RPMI7951 (cell line): ENCODE data around the gene SLC22A7. TPM values are rescaled to one million over a fixed set of nuclear protein-coding genes. Genes with fewer than 3 reads are reported as not detected.
A peak's percentile ranks its signal among the peaks of the same experiment; 100 is the strongest.

Source experiments
- DNase-seq: peaks from one replicate; pipeline ENCODE4 v3.0.0-alpha.2; 2012; ENCODE audit warnings: low read depth
- total RNA-seq: library from RNA; depleted of rRNA; stranded (reverse); fragments of >200 nt; shearing (Covaris generic); gene quantifications from 2 replicates; pipeline ENCODE4 v1.2.3, GENCODE V29; 2014; rRNA removed

The SLC22A7 gene
- total RNA-seq, result not detected in 2 replicates

DNA sequence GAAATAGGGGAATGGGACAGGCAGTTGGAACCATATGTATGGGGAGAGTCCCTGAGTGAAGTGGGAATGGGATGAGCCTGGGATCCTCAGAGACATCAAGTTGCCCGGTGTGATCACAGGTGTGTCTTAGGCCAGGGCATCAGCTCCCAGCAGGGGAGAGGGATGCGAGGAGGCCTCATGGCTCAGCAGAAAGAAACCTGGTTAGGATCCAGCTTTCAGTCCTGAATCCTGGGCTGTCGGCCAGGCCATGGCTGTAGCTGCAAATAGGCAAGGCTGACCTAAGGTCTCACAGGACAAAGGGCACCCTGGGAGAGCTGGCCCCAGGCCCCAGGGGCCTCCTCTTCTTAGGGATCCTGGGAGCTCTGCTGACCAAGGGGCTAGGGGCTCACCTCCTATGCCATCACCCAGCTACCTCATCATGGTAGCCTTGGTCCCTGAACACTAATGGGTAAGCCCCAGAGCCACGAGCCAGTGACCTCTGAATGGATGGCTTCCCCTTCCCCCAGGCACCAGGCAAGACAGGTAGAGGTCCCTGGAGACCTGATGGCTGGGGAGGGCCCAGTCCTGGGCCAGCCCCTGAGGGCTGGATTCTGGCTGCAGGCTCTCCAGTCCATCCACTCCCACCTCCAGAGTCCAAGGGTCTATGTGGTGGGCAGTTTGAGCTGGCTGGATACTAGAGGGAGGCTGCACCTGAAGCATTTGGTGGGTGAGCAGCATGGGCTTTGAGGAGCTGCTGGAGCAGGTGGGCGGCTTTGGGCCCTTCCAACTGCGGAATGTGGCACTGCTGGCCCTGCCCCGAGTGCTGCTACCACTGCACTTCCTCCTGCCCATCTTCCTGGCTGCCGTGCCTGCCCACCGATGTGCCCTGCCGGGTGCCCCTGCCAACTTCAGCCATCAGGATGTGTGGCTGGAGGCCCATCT lies at the start of gene SLC22A7:
SLC22A7 (plus strand) TSS at position 617 of the 921 bp plus-strand sequence; CDS start at position 716, 99 bp downstream.
- no peak for DNase-seq

- DNase-seq, result no peak
Observed at GRCh38 chr6:43248791-43249190, 49.3 kb upstream of the SLC22A7 start.

- no peak for DNase-seq
Observed at GRCh38 chr6:43250992-43251373, 47.1 kb upstream of the SLC22A7 start.

DNA sequence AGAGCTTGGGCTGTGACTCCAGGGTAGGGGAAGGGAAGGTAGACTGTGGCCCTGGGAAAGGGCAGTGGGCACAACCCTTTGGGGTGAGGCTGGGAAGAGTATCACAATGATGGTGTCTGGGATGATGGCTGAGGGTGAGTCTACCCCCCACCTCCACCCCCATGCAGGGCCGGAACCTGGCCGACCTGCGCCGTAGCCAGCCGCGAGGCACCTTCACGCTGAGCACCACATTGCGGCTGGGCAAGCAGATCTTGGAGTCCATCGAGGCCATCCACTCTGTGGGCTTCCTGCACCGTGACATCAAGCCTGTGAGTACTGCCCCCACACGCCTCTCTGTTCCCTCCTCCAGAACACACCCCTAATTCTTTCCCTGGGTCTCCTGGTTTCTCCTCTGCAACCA lies 44.7 kb upstream of the SLC22A7 start:
- DNase-seq, result no peak

DNA sequence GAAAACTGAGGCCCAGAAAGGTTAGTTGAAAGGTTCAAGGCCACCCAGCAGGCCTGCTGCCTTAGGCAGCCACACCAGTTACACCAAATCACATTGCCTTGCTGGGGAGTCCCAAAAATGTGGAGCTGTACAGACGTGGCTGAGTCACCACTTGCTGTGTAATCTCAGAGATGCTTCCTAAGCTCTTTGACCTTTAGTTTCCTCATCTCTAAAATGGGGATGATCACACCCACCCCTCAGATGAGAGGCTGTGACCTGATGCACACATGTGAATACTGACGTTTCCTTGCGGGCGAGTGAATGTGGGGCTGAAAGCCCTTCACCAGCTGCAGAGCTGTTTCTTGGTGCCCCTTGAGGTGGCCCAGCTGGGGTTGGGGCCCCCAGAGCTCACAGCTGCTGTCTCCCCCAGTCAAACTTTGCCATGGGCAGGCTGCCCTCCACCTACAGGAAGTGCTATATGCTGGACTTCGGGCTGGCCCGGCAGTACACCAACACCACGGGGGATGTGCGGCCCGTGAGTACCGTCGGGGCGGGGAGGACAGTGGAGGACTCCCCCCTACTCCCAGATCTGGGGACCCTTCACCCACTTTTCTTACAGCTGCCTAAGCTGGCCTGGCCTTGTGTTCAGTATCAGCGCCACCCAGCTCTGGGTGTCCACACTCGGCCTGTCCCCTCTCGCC lies 43.8 kb upstream of the SLC22A7 start:
- no peak for DNase-seq

DNA sequence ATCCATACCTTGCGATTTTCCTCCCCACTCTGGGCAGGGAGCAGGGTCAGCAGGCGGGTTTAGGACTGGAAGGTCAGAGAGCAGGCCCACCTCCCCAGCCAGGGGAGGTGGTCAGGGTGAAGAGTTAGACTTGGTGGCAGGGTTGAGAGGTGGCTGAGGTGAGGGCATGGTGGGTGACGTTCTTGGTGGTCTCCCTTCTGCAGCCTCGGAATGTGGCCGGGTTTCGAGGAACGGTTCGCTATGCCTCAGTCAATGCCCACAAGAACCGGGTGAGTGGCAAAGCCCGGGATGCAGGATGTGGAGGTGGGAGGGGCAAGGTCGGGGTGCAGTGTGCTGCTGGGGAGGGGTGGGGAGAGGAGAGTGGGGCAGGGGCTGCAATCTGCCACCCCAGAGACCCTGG lies 43.2 kb upstream of the SLC22A7 start:
- no peak for DNase-seq

DNA sequence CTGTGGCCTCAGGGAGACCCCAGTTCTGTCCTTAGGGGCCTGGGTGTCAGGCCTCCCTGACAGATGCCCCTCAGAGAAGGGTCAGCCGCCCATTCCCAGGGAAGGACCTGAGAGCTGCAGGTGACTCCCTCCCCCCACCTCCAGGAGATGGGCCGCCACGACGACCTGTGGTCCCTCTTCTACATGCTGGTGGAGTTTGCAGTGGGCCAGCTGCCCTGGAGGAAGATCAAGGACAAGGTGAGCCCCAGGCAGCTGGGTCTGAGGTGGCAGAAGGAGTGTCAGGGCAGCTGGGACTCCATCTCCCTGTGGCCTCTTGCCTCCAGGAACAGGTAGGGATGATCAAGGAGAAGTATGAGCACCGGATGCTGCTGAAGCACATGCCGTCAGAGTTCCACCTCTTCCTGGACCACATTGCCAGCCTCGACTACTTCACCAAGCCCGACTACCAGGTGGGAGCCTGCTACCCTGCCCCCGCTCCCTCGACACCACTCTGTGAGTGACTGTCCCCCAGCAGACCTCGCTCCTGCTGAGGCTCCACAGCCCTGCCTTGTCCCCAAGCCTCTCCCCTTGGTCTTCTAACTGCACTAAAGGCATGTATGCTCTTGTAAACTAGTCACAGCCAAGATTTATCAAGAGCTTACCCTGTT lies 42.5 kb upstream of the SLC22A7 start:
- no peak for DNase-seq

- DNase-seq, result no peak
Observed at GRCh38 chr6:43256670-43257366, 41.2 kb upstream of the SLC22A7 start.

- DNase-seq, result no peak
Observed at GRCh38 chr6:43257367-43258145, 40.5 kb upstream of the SLC22A7 start.

GRCh38 chr6:43258180-43258579 lies 39.9 kb upstream of the SLC22A7 start:
- DNase-seq, result no peak

- DNase-seq, result no peak
Observed at GRCh38 chr6:43258807-43259686, 39.0 kb upstream of the SLC22A7 start.

DNA sequence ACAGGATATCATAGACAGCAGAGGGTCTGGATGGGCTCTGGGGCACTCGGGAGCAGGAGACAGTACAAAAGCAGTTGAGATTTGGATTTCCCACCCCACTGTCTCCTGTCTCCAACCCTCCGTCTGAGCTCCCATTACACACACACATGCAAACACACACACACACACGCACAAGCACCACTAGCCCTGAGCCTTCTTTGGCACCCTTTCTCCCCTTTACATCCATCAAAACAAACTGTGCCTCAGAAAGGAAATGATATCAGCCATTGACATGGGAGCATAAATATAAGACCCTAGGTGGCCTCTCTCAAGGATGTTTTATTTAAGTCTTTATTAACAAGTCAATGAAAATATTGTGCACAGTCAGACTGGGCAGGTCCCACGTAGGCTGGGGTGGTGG lies 37.3 kb upstream of the SLC22A7 start:
- no peak for DNase-seq

DNA sequence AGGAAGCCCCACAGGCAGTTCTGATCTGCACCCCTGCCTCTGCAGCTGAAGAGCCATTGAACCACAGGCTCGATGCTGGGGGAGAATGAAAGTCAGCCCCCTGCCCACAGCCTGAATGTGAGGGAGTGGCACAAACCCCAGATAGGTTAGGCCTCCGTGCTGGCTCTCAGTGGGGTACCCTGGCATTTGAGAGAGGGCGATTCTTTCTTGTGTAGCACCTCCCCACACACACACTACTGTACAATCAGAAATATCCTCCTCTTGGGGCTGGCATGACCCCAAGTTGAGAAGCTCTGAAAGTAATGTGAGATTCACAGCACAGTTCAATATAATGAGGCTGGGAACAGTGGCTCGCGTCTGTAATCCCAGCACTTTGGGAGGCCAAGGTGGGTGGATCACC lies 36.9 kb upstream of the SLC22A7 start:
- no peak for DNase-seq

GRCh38 chr6:43262000-43262779 lies 35.9 kb upstream of the SLC22A7 start:
- DNase-seq, result no peak

- DNase-seq, result no peak
Observed at GRCh38 chr6:43262780-43263313, 35.2 kb upstream of the SLC22A7 start.

DNA sequence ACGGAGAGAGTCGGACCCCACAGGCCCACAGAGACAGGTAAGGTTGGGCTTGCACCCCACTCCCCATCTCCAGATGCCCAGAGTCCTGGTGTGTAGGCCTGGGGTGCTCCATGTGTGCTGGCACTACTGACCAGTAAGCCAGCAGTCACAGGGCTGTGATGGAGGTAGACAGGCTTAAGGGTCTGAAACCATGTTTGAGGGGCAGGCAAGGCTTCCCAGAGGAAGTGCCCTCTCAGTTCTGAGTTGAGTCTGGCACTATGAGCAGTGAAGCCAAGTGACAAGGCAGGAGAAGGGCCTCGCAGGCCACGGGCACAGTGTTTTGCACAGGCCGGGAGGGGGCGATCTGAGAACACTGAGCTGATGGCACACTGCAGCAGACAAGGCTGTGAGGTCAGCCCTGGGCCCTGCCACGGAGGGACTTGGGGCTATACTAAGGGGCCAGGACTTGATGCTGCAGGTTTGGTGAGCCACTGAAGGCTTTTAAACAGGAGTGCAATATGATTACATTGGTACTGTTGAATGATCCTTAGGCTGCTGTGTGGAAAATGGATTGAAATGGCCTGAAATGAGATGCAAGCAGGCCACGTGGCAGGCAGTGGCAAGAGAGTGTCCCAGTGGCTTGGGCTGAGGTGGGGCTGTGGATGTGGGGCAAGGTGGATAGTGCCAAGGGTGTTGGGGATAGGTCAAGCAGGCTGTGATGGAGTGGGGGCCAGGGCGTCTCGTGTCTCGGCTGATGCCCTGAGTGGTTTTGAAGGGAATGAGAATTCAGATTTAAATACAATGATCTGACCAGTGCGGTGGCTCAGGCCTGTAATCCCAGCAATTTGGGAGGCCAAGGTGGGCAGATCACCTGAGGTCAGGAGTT lies 34.5 kb upstream of the SLC22A7 start:
- DNase-seq, result peak; percentile 58

DNA sequence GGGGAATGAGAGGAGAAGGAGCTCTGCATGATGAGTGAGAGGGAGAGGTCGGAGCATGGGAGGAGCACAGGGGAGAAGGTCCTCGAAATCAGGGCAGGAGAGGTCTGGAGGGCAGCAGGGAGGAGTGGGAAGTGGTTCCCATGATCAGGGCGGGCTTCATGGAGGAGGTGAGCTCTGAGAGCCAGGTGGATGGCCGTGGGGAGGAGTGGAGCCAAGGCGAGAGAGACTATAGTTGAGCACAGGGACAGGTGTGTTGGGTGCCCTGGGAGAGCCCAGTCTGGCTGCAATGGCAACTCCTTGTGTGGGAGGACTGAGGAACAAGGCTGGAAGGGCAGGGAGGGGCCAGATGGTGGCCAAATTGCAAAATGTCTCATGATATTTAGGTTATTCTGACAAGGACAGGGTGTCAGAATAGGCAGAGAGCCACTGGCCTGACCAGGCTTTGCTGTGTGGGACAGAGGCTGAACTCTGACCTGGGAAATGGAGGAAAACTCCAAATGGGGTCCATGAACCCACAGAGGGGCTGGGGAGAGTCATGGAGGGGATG lies 33.4 kb upstream of the SLC22A7 start:
- DNase-seq, result no peak

GRCh38 chr6:43265564-43265963 lies 32.5 kb upstream of the SLC22A7 start:
- DNase-seq, result no peak
